K562 (cell line): Measurements from ENCODE around the gene OPA1. TPM values are rescaled to one million over a fixed set of nuclear protein-coding genes. Genes with fewer than 3 reads are reported as not detected.

Experiments
- ATAC-seq: fragments of 200-7000 bp; cut with Tn5 transposase; 3 replicates; pipeline ENCODE4 v1.9.1; 2020; ENCODE audit warnings: moderate library complexity
- BruUV-seq: library from RNA; stranded (reverse); fragments of 400-500 nt; replicated peaks from 2 replicates; lab custom pipeline; 2021; lab: Mats Ljungman, UMichigan
- CTCF ChIA-PET: fragments of 300-600 bp; formaldehyde crosslinking; extraction: SDS; loops from one replicate; lab custom pipeline; 2021; ENCODE audit warnings: low intra/inter-chr PET ratio; lab: Yijun Ruan, JAX
- POLR2A ChIA-PET: fragments of 300-600, 350-650 bp; sonication (Branson Sonifier 250); formaldehyde crosslinking; extraction: SDS; loops from one replicate; lab custom pipeline; 2021; ENCODE audit warnings: antibody characterized with exemption, inconsistent platforms; lab: Yijun Ruan, JAX
- DNase-seq, 4 experiments: peaks; one replicate each; pipeline versions ENCODE4 v3.0.0 to v3.0.0-alpha.2; 2011 to 2018; ENCODE audit warnings: low spot score in 3 of 4, mixed read lengths in 3 of 4; ENCODE audit errors: extremely low read depth in 1 of 4
- FAIRE-seq: peaks from 2 replicates; lab custom pipeline; 2011; peaks lifted over from hg19 to GRCh38; lab: Jason Lieb, UNC
- H2AFZ ChIP-seq: 2 replicates; pipeline ENCODE4 v1.6.0; 2011; ENCODE audit warnings: low read depth, low read length, control low read depth, inconsistent platforms
- H3K27ac ChIP-seq: fragments of 200-600 bp; 3 replicates; pipeline ENCODE4 v1.8.0; 2011; ENCODE audit warnings: low read depth, mild to moderate bottlenecking, control low read depth, inconsistent platforms, low read length, moderate library complexity, mixed read lengths; ENCODE audit errors: extremely low read depth
- H3K27me3 ChIP-seq, 2 experiments: fragments of 300-600 bp in 1 of 2; 2 replicates in 1 of 2; 3 replicates in 1 of 2; pipeline versions ENCODE4 v1.6.0 to v1.8.0; 2011; ENCODE audit warnings: inconsistent platforms in 2 of 2, low read length in 2 of 2, mild to moderate bottlenecking in 1 of 2, mixed read lengths in 1 of 2, moderate library complexity in 1 of 2; ENCODE audit not compliant: control insufficient read depth in 2 of 2, insufficient read depth in 2 of 2
- H3K36me3 ChIP-seq: fragments of 300-600 bp; 3 replicates; pipeline ENCODE4 v1.8.0; 2011; ENCODE audit warnings: mild to moderate bottlenecking, low read length, inconsistent platforms; ENCODE audit not compliant: control insufficient read depth, insufficient read depth
- H3K4me1 ChIP-seq, 2 experiments: fragments of 200-600 bp in 1 of 2; replicated peaks in 1 of 2; 2 replicates in 1 of 2; 3 replicates in 1 of 2; pipeline versions ENCODE4 v1.5.1 to v1.8.0; 2011; ENCODE audit warnings: inconsistent platforms in 2 of 2, low read length in 2 of 2, mild to moderate bottlenecking in 1 of 2, mixed read lengths in 1 of 2, moderate library complexity in 1 of 2; ENCODE audit not compliant: control insufficient read depth in 2 of 2, insufficient read depth in 2 of 2
- H3K4me2 ChIP-seq: 2 replicates; pipeline ENCODE4 v1.6.1; 2011; ENCODE audit warnings: low read length, control low read depth, inconsistent platforms, mixed read lengths; ENCODE audit not compliant: insufficient read depth
- H3K4me3 ChIP-seq: fragments of 200-600 bp; sonication (generic), shearing (Covaris generic); 2 replicates; pipeline ENCODE4 v1.5.1; 2016; ENCODE audit warnings: control low read depth, inconsistent platforms
- H3K79me2 ChIP-seq: fragments of 200-600 bp; 3 replicates; pipeline ENCODE4 v1.8.0; 2011; ENCODE audit warnings: low read length, inconsistent platforms; ENCODE audit not compliant: control insufficient read depth, insufficient read depth
- H3K9ac ChIP-seq, 2 experiments: 2 replicates each; pipeline versions ENCODE4 v1.6.0 to v1.6.1; 2011; ENCODE audit warnings: low read depth in 2 of 2, low read length in 2 of 2, control low read depth in 1 of 2, inconsistent platforms in 1 of 2, mild to moderate bottlenecking in 1 of 2, mixed read lengths in 1 of 2; ENCODE audit not compliant: insufficient read depth in 1 of 2
- H3K9me1 ChIP-seq: one replicate; pipeline ENCODE4 v1.6.0; 2011; ENCODE audit warnings: inconsistent platforms, mild to moderate bottlenecking, low read length, moderate library complexity; ENCODE audit not compliant: control insufficient read depth, insufficient read depth
- H3K9me3 ChIP-seq: replicated peaks from 2 replicates; pipeline ENCODE4 v1.5.1; 2011; ENCODE audit warnings: low read depth, low read length, inconsistent platforms; ENCODE audit not compliant: control insufficient read depth, insufficient read depth
- H4K20me1 ChIP-seq: replicated peaks from 2 replicates; pipeline ENCODE4 v1.6.1; 2011; ENCODE audit warnings: low read length, inconsistent platforms, mixed read lengths; ENCODE audit not compliant: control insufficient read depth, insufficient read depth
- CBX2 ChIP-seq: fragments of 200-600 bp; sonication (generic); IDR thresholded peaks from one replicate; pipeline ENCODE4 v1.6.1; 2012; ENCODE audit warnings: mild to moderate bottlenecking, low read length, inconsistent platforms; ENCODE audit not compliant: insufficient read depth, poor library complexity, severe bottlenecking
- CREM ChIP-seq: IDR thresholded peaks from 2 replicates; pipeline ENCODE4 v1.6.1; 2014; ENCODE audit warnings: antibody characterized with exemption, low read depth
- ERF ChIP-seq: fragments of 450-650 bp; formaldehyde crosslinking; IDR thresholded peaks from 2 replicates; pipeline ENCODE4 v1.4.0; 2020; ENCODE audit warnings: mild to moderate bottlenecking, mixed read lengths
- KLF6 ChIP-seq: fragments of 250-450 bp; sonication (Bioruptor Pico); IDR thresholded peaks from 2 replicates; pipeline ENCODE4 v1.4.0; 2020; ENCODE audit warnings: mild to moderate bottlenecking, moderate library complexity, borderline replicate concordance
- MYBL2 ChIP-seq, 2 experiments: fragments of 450-650 bp in 1 of 2; sonication (generic) in 1 of 2; formaldehyde crosslinking in 1 of 2; IDR thresholded peaks; 2 replicates each; pipeline versions ENCODE4 v1.6.1 to v1.8.1; 2017 to 2022; ENCODE audit warnings: borderline replicate concordance in 1 of 2, inconsistent platforms in 1 of 2, low read depth in 1 of 2, mild to moderate bottlenecking in 1 of 2, missing genetic modification reagents in 1 of 2, moderate library complexity in 1 of 2
- PHB ChIP-seq: fragments of 250-450 bp; sonication (Bioruptor Pico); IDR thresholded peaks from 2 replicates; pipeline ENCODE4 v1.5.0; 2021
- SOX6 ChIP-seq: fragments of 450-650 bp; IDR thresholded peaks from 2 replicates; pipeline ENCODE4 v1.6.1; 2014; ENCODE audit warnings: mild to moderate bottlenecking
- ZNF217 ChIP-seq: sonication (generic); formaldehyde crosslinking; IDR thresholded peaks from 2 replicates; pipeline ENCODE4 v1.8.0; 2022; ENCODE audit warnings: mild to moderate bottlenecking, missing genetic modification reagents
- ZNF436 ChIP-seq: fragments of 250-450, 450-650 bp; sonication (Bioruptor Pico); formaldehyde crosslinking; IDR thresholded peaks from 2 replicates; pipeline ENCODE4 v1.7.0; 2020; ENCODE audit warnings: mild to moderate bottlenecking
- WGBS: fragments of 100-300 bp; shearing (Covaris generic); methylation state at CpG from one replicate; pipeline ENCODE4 v1.1.6; 2016; ENCODE audit warnings: low coverage, mixed read lengths; ENCODE audit not compliant: insufficient coverage; ENCODE audit errors: missing lambda C conversion rate; 5-methylcytosine and 5-hydroxymethylcytosine counted together
- in situ Hi-C: fragments of 300-500 bp; cut with MboI; formaldehyde crosslinking; loops from 4 replicates; pipeline ENCODE4 v1.15.0; 2018; ENCODE audit warnings: inconsistent platforms, mixed read lengths
- intact Hi-C: fragments of 100-400 bp; cut with micrococcal nuclease; formaldehyde crosslinking; loops from 2 replicates; pipeline ENCODE4 v1.14.2; 2022
- polyA plus RNA-seq, 8 experiments: library from polyadenylated mRNA; depleted of rRNA in 4 of 8; stranded (reverse) in 5 of 8; unstranded in 3 of 8; fragments of >200 nt; fragmentation: Nextera tagmentation in 2 of 8; fragmentation: Illumina TruSeq in 1 of 8; extraction: Ambion mirVana in 2 of 8; extraction: Trizol in 1 of 8; gene quantifications; 2 replicates each; pipeline versions ENCODE4 v1.2.1 to v1.2.3, GENCODE V29; 2011 to 2014; ENCODE audit warnings: inconsistent platforms in 1 of 8, missing spikeins in 1 of 8
- total RNA-seq, 7 experiments: library from RNA; depleted of rRNA in 6 of 7; stranded (reverse); fragments of >200 nt in 6 of 7; fragmentation: Illumina TruSeq in 2 of 7; extraction: Trizol in 2 of 7; gene quantifications; 2 replicates each; pipeline versions ENCODE4 v1.2.1 to v1.2.3, GENCODE V29; 2011 to 2021; ENCODE audit warnings: low replicate concordance in 1 of 7

OPA1 gene
- total and polyA plus RNA-seq, 9 of the 15 experiments (the other 6 are each of a cell fraction or from before 2014, with no cell fraction given), result 19.7 to 127 (median 94.7) TPM

DNA sequence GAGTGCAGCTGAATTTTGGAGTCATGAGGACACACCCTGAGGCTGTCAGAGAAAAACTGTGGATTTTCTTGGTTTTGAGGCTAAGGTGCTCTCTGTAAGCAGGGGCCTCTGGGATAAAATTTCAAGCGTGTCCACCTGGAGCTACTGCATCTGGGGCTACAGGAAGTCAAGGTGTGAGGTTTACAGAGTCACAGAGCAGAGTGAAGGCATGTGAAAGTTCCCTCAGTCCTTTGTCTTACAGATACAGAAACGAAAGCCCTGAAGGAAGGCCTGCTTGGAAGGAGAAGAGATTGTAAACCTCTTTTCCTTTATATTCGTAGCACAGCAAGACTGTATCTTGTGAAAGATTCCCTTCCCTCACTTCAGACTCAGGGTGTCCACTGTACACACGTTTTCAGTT lies 138.6 kb downstream of the OPA1 start:
- no peaks in the 10 kb centered on the region for H3K9me3 ChIP-seq
- WGBS, result 9% methylated on average over 4 of the region's 4 CpGs
- ChIA-PET POLR2A (interaction anchor here (0.9 kb wide), 1 partner anchor 14 kb away, joined by 4 read pairs; no protein-coding TSS in a partner anchor), CTCF (no interaction called here)
- H3K4me3 ChIP-seq, result no peak overlapping the region
- H3K79me2 ChIP-seq, result no peaks in the 10 kb centered on the region
- no peak overlapping the region for H3K27ac ChIP-seq
- ATAC-seq (no peak), DNase-seq (no peak), FAIRE-seq (no peak)
- H3K9ac ChIP-seq, result no peak overlapping the region
- intact Hi-C loops, result no loop called here
- H2AFZ ChIP-seq, result 0 out of 2 replicates have a peak overlapping the region, but pooled peaks have one; percentile 14
- H3K9me1 ChIP-seq, result no peaks in the 10 kb centered on the region
- in situ Hi-C loops, result no loop called here
- H3K36me3 ChIP-seq, result no peaks in the 10 kb centered on the region
- peaks cover 2 to 3% of the 10 kb centered on the region in 2 experiments; a peak in 2 of 5 replicates for H3K4me1 ChIP-seq
- no TSS peak for BruUV-seq
- no peak for TF ChIP-seq SOX6
- TF ChIP-seq ZNF436 (CRISPR knock-in tag), result no peak
- no peak for TF ChIP-seq ERF
- no peak for TF ChIP-seq CREM
- no peak for TF ChIP-seq KLF6
- TF ChIP-seq PHB, result no peak
- no peak for TF ChIP-seq ZNF217 (CRISPR knock-in tag)
- no peak for TF ChIP-seq MYBL2 (IDR thresholded peaks at IDR 0.05; ENCODE audit: low read depth)
- no peak for TF ChIP-seq MYBL2 (CRISPR knock-in tag; IDR thresholded peaks at IDR 0.05; ENCODE audit: borderline replicate concordance)
- TF ChIP-seq CBX2, result no peak
- peaks cover 0 to 14% of the 10 kb centered on the region in 2 experiments; a peak in 1 of 5 replicates for H3K27me3 ChIP-seq
- no peak overlapping the region for H3K4me2 ChIP-seq
- no peaks in the 10 kb centered on the region for H4K20me1 ChIP-seq
